GM12878 (cell line): ENCODE results near the gene UBAC2. TPM values are rescaled to one million over a fixed set of nuclear protein-coding genes. Genes with fewer than 3 reads are reported as not detected.

Experiments
- ASH2L ChIP-seq: fragments of 300-600, 200-600 bp; sonication (generic); IDR thresholded peaks from 2 replicates; pipeline ENCODE4 v1.6.1; 2017; ENCODE audit warnings: low read depth, mild to moderate bottlenecking, borderline replicate concordance
- BHLHE40 ChIP-seq, 2 experiments: fragments of 450-650 bp in 1 of 2; IDR thresholded peaks; 2 replicates each; pipeline ENCODE4 v1.6.1; 2011 to 2017; ENCODE audit warnings: low read depth in 2 of 2, borderline replicate concordance in 1 of 2, improper control_type of control experiment in 1 of 2, low read length in 1 of 2, mild to moderate bottlenecking in 1 of 2
- CBX5 ChIP-seq: sonication (generic); IDR thresholded peaks from 2 replicates; pipeline ENCODE4 v1.6.1; 2016; ENCODE audit warnings: low read depth, moderate library complexity, mild to moderate bottlenecking, inconsistent platforms
- EP300 ChIP-seq, 2 experiments: fragments of 150-350 bp in 1 of 2; IDR thresholded peaks; 2 replicates each; pipeline ENCODE4 v1.6.1; 2011 to 2012; ENCODE audit warnings: low read depth in 2 of 2, low read length in 2 of 2, borderline replicate concordance in 1 of 2, improper control_type of control experiment in 1 of 2, inconsistent platforms in 1 of 2; ENCODE audit not compliant: control insufficient read depth in 1 of 2
- IKZF1 ChIP-seq: fragments of 450-650 bp; conservative IDR thresholded peaks from 2 replicates; pipeline ENCODE4 v1.6.1; 2017; ENCODE audit warnings: antibody characterized with exemption, mild to moderate bottlenecking
- KDM1A ChIP-seq: fragments of 200-600 bp; sonication (generic); IDR thresholded peaks from 2 replicates; pipeline ENCODE4 v1.6.1; 2016; ENCODE audit warnings: borderline replicate concordance
- MEF2A ChIP-seq: IDR thresholded peaks from 2 replicates; pipeline ENCODE4 v1.6.1; 2011; ENCODE audit warnings: low read depth, mild to moderate bottlenecking, low read length, moderate library complexity; ENCODE audit not compliant: insufficient read depth
- MTA2 ChIP-seq: fragments of 450-650 bp; IDR thresholded peaks from 2 replicates; pipeline ENCODE4 v1.6.1; 2016; ENCODE audit warnings: low read depth, mild to moderate bottlenecking, moderate library complexity
- MYC ChIP-seq: IDR thresholded peaks from 2 replicates; pipeline ENCODE4 v1.6.1; 2011; ENCODE audit warnings: mild to moderate bottlenecking, low read length, moderate library complexity, inconsistent platforms; ENCODE audit not compliant: insufficient read depth, insufficient replicate concordance, insufficient read length, severe bottlenecking
- NFIC ChIP-seq: IDR thresholded peaks from 2 replicates; pipeline ENCODE4 v1.6.1; 2012; ENCODE audit warnings: low read depth, mild to moderate bottlenecking, inconsistent platforms, low read length, moderate library complexity
- NKRF ChIP-seq: fragments of 450-650 bp; conservative IDR thresholded peaks from 2 replicates; pipeline ENCODE4 v1.6.1; 2017; ENCODE audit warnings: mild to moderate bottlenecking, moderate library complexity
- POU2F2 ChIP-seq: IDR thresholded peaks from 3 replicates; pipeline ENCODE4 v1.6.1; 2011; ENCODE audit warnings: low read depth, mild to moderate bottlenecking, low read length, borderline replicate concordance
- RFX5 ChIP-seq: IDR thresholded peaks from 2 replicates; pipeline ENCODE4 v1.6.1; 2011; ENCODE audit warnings: low read depth, low read length, improper control_type of control experiment
- SIX5 ChIP-seq: IDR thresholded peaks from 2 replicates; pipeline ENCODE4 v1.6.1; 2011; ENCODE audit warnings: mild to moderate bottlenecking, low read depth, low read length, moderate library complexity; ENCODE audit not compliant: severe bottlenecking
- SMARCA5 ChIP-seq: fragments of 450-650 bp; IDR thresholded peaks from 2 replicates; pipeline ENCODE4 v1.6.1; 2017; ENCODE audit warnings: mild to moderate bottlenecking
- SP1 ChIP-seq: IDR thresholded peaks from one replicate; pipeline ENCODE4 v1.6.1; 2011; ENCODE audit warnings: low read depth, low read length
- SREBF2 ChIP-seq: IDR thresholded peaks from 2 replicates; pipeline ENCODE4 v1.6.1; 2012; ENCODE audit warnings: mild to moderate bottlenecking, low read length
- SUPT20H ChIP-seq: IDR thresholded peaks from 2 replicates; pipeline ENCODE4 v1.6.1; 2011; ENCODE audit warnings: low read depth, mild to moderate bottlenecking, low read length, moderate library complexity, borderline replicate concordance; ENCODE audit not compliant: control insufficient read depth
- TBL1XR1 ChIP-seq: IDR thresholded peaks from 2 replicates; pipeline ENCODE4 v1.6.1; 2012; ENCODE audit warnings: low read depth, low read length, improper control_type of control experiment
- TCF12 ChIP-seq: IDR thresholded peaks from 2 replicates; pipeline ENCODE4 v1.6.1; 2011; ENCODE audit warnings: low read depth, mild to moderate bottlenecking, low read length
- TCF7 ChIP-seq: IDR thresholded peaks from 2 replicates; pipeline ENCODE4 v1.6.1; 2014; ENCODE audit warnings: antibody characterized with exemption, borderline replicate concordance
- ZBTB11 ChIP-seq: fragments of 450-650 bp; formaldehyde crosslinking; IDR thresholded peaks from 2 replicates; pipeline ENCODE4 v1.5.0; 2022; ENCODE audit warnings: mild to moderate bottlenecking, missing genetic modification characterization
- ZBTB33 ChIP-seq: fragments of 450-650 bp; IDR thresholded peaks from 2 replicates; pipeline ENCODE4 v1.6.1; 2017; ENCODE audit warnings: mild to moderate bottlenecking
- polyA plus RNA-seq, 11 experiments: library from polyadenylated mRNA; depleted of rRNA in 4 of 11; unstranded in 6 of 11; stranded (reverse) in 5 of 11; fragments of >200 nt; fragmentation: Nextera tagmentation in 4 of 11; fragmentation: Illumina TruSeq in 1 of 11; extraction: Ambion mirVana in 4 of 11; extraction: Trizol in 1 of 11; gene quantifications; 1 replicate in 1 of 11; 2 replicates in 10 of 11; pipeline versions ENCODE4 v1.2.1 to v1.2.3, GENCODE V29; 2011 to 2016; ENCODE audit warnings: inconsistent platforms in 2 of 11, missing spikeins in 2 of 11, low read depth in 1 of 11
- total RNA-seq, 4 experiments: library from RNA; depleted of rRNA in 3 of 4; stranded (reverse); fragments of >200 nt in 3 of 4; fragmentation: Illumina TruSeq in 1 of 4; extraction: Trizol in 1 of 4; gene quantifications; 2 replicates each; pipeline versions ENCODE4 v1.2.1 to v1.2.3, GENCODE V29; 2013 to 2021

Gene UBAC2
- total and polyA plus RNA-seq, 10 of the 15 experiments (the other 5 are each of a cell fraction or from before 2014, with no cell fraction given): 3.0 to 54.6 (median 17.4) TPM

- TF ChIP-seq ZBTB33 (no peak), TCF12 (peak; percentile 26; the same call in 1 of the 2 replicates), RFX5 (no peak), NFIC (peak; percentile 16; the same call in 1 of the 2 replicates), KDM1A (no peak), BHLHE40 (IDR thresholded peaks at IDR 0.05; ENCODE audit: borderline replicate concordance in 1 of 2, low read depth in 2 of 2, low read length in 1 of 2) (no peak), SP1 (no peak), MEF2A (no peak), TBL1XR1 (no peak), SIX5 (no peak), EP300 (IDR thresholded peaks at IDR 0.05; ENCODE audit: borderline replicate concordance in 1 of 2, control insufficient read depth in 1 of 2, low read depth in 2 of 2, low read length in 2 of 2) (peak in 1 of 2 experiments; percentile 28; a peak in 1 of 4 replicates), ZBTB11 (no peak), MTA2 (no peak), NKRF (no peak), CBX5 (0 out of 2 replicates have a peak, but pooled peaks have one; percentile 12), POU2F2 (peak; percentile 72; the same call in 1 of the 3 replicates), SMARCA5 (peak; percentile 53; the same call in 1 of the 2 replicates), TCF7 (no peak), SREBF2 (no peak), MYC (no peak), SUPT20H (no peak), IKZF1 (peak; percentile 34; the same call in 1 of the 2 replicates), ASH2L (no peak)
Observed at GRCh38 chr13:99378985-99379733, 178.5 kb downstream of the UBAC2 start (continued).
